ENCODE data around the gene MXRA8.
A peak's percentile ranks its signal among the peaks of the same experiment; 100 is the strongest.

The MXRA8 gene

GRCh38 chr1:1335792-1336248 lies 22.5 kb downstream of the MXRA8 start:
- no peak for DNase-seq (ENCODE audit: low spot score)

GRCh38 chr1:1335283-1335682 lies 23.1 kb downstream of the MXRA8 start:
- no peak for DNase-seq (ENCODE audit: low spot score)

GRCh38 chr1:1334835-1335234 lies 23.5 kb downstream of the MXRA8 start:
- DNase-seq (ENCODE audit: low spot score), result no peak

- no peak for DNase-seq (ENCODE audit: low spot score)
These were observed 24.7 kb downstream of the MXRA8 start for GRCh38 chr1:1333551-1334241.

- DNase-seq (ENCODE audit: low spot score), result no peak
These were observed 25.4 kb downstream of the MXRA8 start for GRCh38 chr1:1332774-1333480.

- DNase-seq (ENCODE audit: low spot score), result no peak
These were observed 26.2 kb downstream of the MXRA8 start for GRCh38 chr1:1332031-1332755.

GRCh38 chr1:1331068-1331965 lies 27.0 kb downstream of the MXRA8 start, which contains the start of gene TAS1R3:
TSS of gene TAS1R3 (plus strand) at chr1:1331280. CDS start at chr1:1331346, 66 bp downstream.
- DNase-seq (ENCODE audit: low spot score), result peak; percentile 53

GRCh38 chr1:1330366-1331067 lies 27.8 kb downstream of the MXRA8 start:
- peak; percentile 77 for DNase-seq (ENCODE audit: low spot score)

GRCh38 chr1:1329304-1330210 lies 28.8 kb downstream of the MXRA8 start:
- DNase-seq (ENCODE audit: low spot score), result no peak

GRCh38 chr1:1328254-1328653 lies 30.1 kb downstream of the MXRA8 start:
- no peak for DNase-seq (ENCODE audit: low spot score)

- no peak for DNase-seq (ENCODE audit: low spot score)
These were observed 31.1 kb downstream of the MXRA8 start for GRCh38 chr1:1327291-1327690.

GRCh38 chr1:1326075-1326605 lies 32.2 kb downstream of the MXRA8 start:
- no peak for DNase-seq (ENCODE audit: low spot score)

GRCh38 chr1:1325288-1326074 lies 32.9 kb downstream of the MXRA8 start:
- no peak for DNase-seq (ENCODE audit: low spot score)

- peak; percentile 96 for DNase-seq (ENCODE audit: low spot score)
These were observed 33.6 kb downstream of the MXRA8 start, which contains the start of the genes CPTP and INTS11 for GRCh38 chr1:1324524-1325287. TSS of gene CPTP (plus strand) at chr1:1324802. CDS start at chr1:1326911, 2,109 bp downstream. TSS of gene INTS11 (minus strand) at chr1:1324660. CDS start at chr1:1324608, 52 bp downstream.

GRCh38 chr1:1324084-1324523 lies 34.3 kb downstream of the MXRA8 start:
- DNase-seq (ENCODE audit: low spot score), result no peak

GRCh38 chr1:1322952-1323351 lies 35.4 kb downstream of the MXRA8 start:
- no peak for DNase-seq (ENCODE audit: low spot score)

GRCh38 chr1:1322418-1322817 lies 35.9 kb downstream of the MXRA8 start:
- no peak for DNase-seq (ENCODE audit: low spot score)

GRCh38 chr1:1321477-1321876 lies 36.9 kb downstream of the MXRA8 start:
- no peak for DNase-seq (ENCODE audit: low spot score)

Data from germinal center (tissue), 1 donor.